IPS DF 4.7 (cell line): ENCODE measurements around the gene SCN4B.
"Not testable (repeated sequence)": the region's sequence is repeated elsewhere in the genome, so short reads cannot be mapped to it uniquely, and the experiment has no call there.

ENCODE experiments used
- DNase-seq: peaks from one replicate; pipeline ENCODE4 v3.0.0-alpha.2; 2013; ENCODE audit warnings: low spot score; ENCODE audit errors: extremely low read depth

SCN4B gene, protein sequence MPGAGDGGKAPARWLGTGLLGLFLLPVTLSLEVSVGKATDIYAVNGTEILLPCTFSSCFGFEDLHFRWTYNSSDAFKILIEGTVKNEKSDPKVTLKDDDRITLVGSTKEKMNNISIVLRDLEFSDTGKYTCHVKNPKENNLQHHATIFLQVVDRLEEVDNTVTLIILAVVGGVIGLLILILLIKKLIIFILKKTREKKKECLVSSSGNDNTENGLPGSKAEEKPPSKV

DNA sequence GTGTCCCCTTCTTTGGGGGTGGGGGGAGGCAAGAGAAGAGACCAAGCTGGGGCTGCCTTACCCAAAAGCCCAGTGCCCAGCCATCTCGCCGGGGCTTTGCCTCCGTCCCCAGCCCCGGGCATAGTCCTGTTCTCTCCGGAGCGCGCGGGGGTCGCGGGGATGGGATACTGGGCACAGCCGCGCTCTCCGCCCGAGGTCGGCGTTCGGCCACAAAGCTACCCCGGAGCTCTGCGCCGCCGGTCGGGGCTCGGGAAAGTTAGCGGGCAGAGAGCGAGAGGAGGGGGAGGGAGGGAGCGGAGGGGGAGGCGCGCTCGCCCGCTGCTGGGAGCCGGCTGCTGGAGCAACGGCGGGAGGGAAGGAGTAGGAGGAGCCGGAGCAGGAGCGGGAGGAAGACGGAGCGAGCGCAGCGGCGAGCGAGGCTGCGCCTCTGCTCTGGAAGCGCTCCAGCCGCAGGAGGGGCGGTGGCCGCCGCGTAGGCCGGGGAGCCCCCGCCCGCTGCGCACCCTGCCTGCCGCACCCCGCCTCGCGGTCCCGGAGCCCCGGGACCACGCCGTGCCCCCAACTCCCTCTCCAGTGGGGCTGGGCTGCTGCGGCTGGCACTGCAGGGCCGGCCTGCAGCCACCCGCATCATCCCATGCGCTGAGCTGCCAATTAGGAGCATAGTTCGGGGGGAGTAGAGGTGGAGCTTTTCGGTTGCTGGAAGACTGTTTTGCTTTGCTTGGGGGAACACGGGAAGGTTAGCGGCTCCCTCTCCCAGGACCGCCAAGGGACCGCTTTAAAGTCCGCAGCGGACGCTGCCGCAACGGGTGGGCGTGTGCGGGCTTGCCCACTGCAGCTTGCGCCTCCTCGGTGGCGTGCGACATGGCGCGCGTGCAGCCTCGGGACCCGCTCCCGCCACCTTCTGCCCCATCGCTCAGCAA is at the start of gene SCN4B:
TSS of gene SCN4B (minus strand) at position 272 of the 920 bp plus-strand sequence. CDS start at position 122, 150 bp downstream.
- no peak for DNase-seq

- no peak for DNase-seq
Measured at GRCh38 chr11:118201966-118202365, 49.3 kb upstream of the SCN4B start.

DNA sequence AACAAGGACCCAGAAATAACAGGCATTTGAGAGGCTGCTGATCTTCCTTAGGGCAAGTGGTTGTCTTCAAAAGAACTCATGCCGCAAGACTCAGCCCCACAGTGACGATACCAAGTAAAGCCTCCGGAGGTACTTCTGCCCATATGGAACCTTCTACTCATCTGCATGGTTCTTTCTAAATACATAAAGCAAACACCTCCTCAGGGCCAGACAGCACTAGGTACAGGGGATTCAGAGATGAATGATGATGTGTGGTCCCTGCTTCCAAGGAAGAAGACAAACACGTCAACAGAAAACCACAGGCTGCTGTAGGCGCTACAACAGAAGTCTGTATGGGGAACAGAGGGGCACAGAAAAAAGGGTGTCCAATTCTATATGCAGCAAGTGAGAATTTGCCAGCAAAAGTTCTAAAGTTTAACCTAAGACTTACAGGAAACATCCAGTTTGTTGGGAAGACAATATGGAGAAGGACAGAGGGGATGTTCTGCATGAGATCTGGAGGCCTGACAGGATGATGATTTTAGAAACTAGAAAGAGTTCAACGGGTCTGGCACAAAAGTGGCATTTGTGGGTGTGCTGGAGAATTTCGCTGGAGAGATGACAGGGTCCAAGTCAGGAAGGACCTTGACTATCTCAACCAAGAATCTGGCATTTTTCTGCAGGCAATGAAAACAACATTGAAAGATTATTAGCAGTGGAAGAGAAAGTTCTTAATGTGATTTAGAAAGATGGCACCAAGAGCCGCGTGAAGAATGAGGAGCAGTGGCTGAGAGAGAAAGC is 48.5 kb upstream of the SCN4B start:
- no peak for DNase-seq

DNA sequence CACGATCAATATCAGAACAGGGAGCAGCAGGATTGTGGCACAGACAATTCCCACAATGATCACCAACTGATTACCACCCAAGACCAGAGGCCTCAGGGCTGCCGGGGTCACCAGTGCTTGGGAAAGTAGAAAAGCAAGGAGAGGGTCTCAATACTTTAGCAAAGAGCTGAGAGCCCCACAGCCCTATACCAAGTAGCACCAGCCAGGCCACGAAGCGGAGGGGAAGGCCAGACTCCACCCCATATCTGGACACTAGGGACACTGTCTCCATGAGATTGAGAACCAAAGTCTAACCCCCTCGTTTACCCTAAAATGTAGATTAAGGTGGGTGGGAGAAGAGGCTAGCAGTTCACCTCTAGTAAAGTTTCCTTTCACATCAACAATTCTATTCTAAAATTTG is 47.9 kb upstream of the SCN4B start:
- DNase-seq = no peak

- DNase-seq = no peak
Measured at GRCh38 chr11:118199135-118199534, 46.5 kb upstream of the SCN4B start.

- DNase-seq = no peak
Measured at GRCh38 chr11:118198370-118198769, 45.7 kb upstream of the SCN4B start.

DNA sequence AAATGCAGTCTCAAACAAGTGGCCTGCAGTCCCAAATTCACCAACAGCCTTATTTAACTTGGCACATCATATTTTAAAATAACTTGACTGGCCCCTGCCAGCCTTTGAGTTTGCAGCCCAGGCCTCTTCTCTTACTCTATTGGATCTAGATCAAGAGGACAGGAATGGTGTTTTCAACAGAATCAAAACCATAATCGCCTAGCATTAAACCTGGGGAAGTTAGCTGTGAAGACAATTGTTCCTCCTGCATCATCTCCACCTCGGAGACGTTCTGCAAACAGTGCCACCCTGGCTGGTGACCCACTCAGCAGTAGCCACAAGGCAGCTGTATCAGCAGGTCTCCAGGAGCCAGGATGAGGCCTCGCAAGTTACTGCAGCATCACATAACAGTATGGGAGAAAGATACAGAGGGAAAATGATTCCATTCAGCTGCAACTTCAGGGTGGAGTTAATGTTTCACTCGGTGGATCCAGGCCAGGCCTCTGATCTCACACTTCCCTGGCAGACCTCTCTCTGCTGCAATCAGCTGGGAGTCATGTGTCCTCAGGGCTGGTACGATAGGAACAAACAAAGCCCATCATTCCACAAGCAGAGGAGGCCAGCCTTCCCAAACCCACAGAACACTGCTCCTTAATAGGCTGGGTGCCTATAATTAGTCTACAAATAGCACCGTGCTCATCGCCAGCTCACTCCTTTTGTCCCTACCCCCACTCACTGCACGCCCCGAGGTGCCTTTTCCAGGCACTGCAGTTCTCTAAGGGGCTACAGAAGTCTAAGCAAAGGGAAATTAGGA is 42.4 kb upstream of the SCN4B start:
- DNase-seq = no peak

GRCh38 chr11:118193910-118194566 is 41.4 kb upstream of the SCN4B start:
- no peak for DNase-seq

DNA sequence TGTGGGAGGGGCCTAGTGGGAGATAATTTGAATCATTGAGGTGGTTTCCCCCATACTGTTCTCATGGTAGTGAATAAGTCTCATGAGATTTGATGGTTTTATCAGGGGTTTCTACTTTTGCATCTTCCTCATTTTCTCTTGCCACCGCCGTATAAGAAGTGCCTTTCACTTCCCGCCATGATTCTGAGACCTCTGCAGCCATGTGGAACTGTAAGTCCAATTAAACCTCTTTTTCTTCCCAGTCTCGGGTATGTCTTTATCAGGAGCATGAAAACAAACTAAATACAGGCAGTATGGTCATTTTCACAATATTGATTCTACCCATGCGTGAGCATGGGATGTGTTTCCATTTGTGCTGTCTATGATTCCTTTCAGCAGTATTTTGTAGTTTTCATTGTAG is 40.2 kb upstream of the SCN4B start:
- not testable (repeated sequence) for DNase-seq

DNA sequence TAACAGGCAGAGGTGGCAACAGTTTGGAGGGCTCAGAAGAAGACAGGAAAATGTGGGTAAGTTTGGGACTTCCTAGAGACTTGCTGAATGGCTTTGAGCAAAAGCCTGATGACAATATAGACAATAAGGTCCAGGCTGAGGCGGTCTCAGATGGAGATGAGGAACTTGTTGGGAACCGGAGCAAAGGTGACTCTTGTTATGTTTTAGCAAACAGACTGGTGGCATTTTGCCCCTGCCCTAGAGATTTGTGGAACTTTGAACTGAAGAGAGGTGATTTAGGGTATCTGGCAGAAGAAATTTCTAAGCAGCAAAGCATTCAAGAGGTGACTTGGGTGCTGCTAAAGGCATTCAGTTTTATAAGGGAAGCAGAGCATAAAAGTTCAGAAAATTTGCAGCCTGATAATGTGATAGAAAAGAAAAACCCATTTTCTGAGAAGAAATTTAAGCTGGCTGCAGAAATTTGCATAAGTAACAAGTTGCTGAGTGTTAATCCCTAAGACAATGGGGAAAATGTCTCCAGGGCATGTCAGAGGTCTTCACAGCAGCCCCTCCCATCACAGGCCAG is 38.4 kb upstream of the SCN4B start:
- not testable (repeated sequence) for DNase-seq

DNA sequence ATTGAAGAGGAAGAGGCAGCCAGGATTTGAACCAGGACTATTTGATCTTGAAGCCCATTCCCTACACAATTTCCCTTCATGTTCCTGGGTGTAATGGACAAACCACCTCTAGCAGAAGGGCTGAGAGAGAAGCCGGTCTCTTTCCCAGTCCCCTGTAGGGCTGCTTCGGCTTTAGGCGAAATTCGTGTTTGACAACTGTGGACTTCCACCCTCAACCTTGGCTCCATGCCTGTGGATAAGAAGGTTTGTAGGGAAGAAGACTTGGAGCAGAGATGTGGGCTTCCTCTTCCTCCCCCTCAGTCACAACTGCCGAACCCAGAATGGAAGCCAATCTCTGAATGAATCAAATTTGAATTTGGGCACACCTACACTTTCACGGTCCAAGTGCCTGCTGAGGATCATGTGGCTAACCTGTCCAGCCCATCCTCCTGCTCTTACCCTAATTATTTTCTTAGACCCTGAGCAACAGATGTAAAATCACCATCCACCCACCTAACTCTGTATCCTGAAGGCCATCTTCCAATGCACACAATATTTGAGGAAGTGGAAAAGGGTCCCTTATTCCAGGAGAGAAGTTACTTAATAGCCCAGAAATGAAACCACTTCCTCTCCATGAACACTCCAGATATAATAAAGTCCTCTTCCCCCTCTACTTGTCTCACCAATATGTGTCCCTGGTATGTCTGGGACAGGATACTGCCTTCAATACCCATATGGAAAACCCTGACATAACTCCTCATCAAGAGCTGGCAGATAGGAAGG is 33.9 kb upstream of the SCN4B start:
- no peak for DNase-seq

GRCh38 chr11:118184784-118185579 is 32.4 kb upstream of the SCN4B start:
- no peak for DNase-seq

DNA sequence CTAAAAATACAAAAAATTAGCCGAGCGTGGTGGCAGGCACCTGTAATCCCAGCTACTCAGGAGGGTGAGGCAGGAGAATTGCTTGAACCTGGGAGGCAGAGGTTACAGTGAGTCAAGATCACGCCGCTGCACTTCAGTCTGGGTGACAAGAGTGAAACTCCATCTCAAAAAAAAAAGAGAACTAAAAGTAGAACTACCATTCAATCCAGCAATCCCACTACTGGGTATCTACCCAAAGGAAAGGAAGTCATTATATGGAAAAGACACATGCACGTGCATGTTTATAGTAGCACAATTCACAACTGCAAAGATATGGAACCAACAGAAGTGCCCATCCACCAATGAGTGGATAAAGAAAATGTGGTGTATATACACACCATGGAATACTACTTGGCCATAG is 31.1 kb upstream of the SCN4B start:
- DNase-seq = not testable (repeated sequence)

GRCh38 chr11:118180300-118180703 is 27.7 kb upstream of the SCN4B start:
- no peak for DNase-seq

GRCh38 chr11:118176778-118177134 is 24.1 kb upstream of the SCN4B start:
- DNase-seq = no peak

DNA sequence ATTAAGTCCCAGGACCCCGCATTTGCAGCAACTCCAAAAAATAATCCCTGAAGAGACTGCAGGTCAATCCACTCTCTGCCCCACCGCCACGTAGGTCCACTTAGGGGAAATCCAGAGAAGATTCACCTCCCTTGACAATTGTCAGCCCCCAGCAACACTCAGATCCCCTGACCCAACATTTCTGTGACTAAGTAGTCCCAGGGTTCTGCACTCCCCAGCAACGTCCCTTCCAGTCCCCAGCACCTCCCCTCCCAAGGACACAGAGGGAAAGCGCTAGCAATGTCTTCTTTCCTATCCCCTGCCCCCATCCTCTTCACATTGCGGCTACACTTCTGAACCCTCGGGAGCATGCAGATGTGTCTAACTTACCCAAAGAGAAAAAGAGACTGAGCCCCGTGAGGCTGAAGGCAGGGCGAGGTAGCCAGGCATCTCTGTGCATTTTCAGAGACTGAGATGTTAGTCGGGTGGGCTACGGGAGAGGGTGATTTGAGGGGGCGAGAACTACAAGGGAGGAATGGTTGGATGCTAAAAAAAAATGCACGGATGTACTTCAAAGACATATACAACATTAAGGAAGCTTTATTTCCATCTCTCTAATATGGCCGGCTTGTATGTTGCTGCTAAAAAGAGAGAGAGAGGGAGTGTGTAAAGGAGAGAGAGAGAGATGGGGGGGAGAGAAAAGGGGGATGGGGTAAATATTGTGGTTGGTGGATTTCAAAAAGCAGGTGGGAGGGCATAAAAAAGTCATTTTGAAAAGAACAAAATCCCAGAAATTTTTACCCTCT is 23.6 kb upstream of the SCN4B start, which contains the start of gene SCN2B:
TSS of gene SCN2B (minus strand) at position 647 of the 785 bp plus-strand sequence. CDS start at position 439, 208 bp downstream.
- no peak for DNase-seq

GRCh38 chr11:118175031-118175992 is 22.7 kb upstream of the SCN4B start:
- DNase-seq = no peak
